Sigmoid colon (tissue), 7 donors: ENCODE data around the gene DDR2. TPM values are rescaled to one million over a fixed set of nuclear protein-coding genes. Genes with fewer than 3 reads are reported as not detected.

Experiments
- DNase-seq: peaks from one replicate; pipeline ENCODE4 v3.0.0-alpha.2; 2019
- H3K27ac ChIP-seq, 4 donors: fragments of 200-600 bp; sonication (generic); one replicate each; pipeline ENCODE4 v1.5.1; 2016 to 2019; ENCODE audit warnings: mild to moderate bottlenecking in 1 of 4
- H3K27me3 ChIP-seq, 3 donors: fragments of 200-600 bp; sonication (generic); one replicate each; pipeline ENCODE4 v1.5.1; 2019; ENCODE audit warnings: mild to moderate bottlenecking in 1 of 3
- H3K36me3 ChIP-seq, 4 donors: fragments of 200-600 bp; sonication (generic); one replicate each; pipeline ENCODE4 v1.5.1; 2016 to 2019
- H3K4me1 ChIP-seq, 4 donors: fragments of 200-600 bp; sonication (generic); one replicate each; pipeline ENCODE4 v1.5.1; 2017 to 2019
- H3K4me3 ChIP-seq, 4 donors: fragments of 200-600 bp; sonication (generic); one replicate each; pipeline ENCODE4 v1.5.1; 2017 to 2019; ENCODE audit warnings: mild to moderate bottlenecking in 2 of 4, moderate library complexity in 1 of 4
- H3K9me3 ChIP-seq, 4 donors: fragments of 200-600 bp in 3 of 4; sonication (generic) in 3 of 4; one replicate each; pipeline versions ENCODE4 v1.5.1 to v1.6.1; 2013 to 2019
- EP300 ChIP-seq, 4 donors: sonication (generic); formaldehyde crosslinking; IDR thresholded peaks; one replicate each; pipeline ENCODE4 v1.6.1; 2017; ENCODE audit warnings: antibody characterized with exemption in 4 of 4
- POLR2A ChIP-seq, 2 donors: fragments of 450-650 bp; IDR thresholded peaks; one replicate each; pipeline ENCODE4 v1.6.1; 2016; ENCODE audit warnings: antibody characterized with exemption in 2 of 2, mild to moderate bottlenecking in 2 of 2, moderate library complexity in 2 of 2
- POLR2AphosphoS5 ChIP-seq, 4 donors: sonication (generic); formaldehyde crosslinking; IDR thresholded peaks; one replicate each; pipeline ENCODE4 v1.6.1; 2017; ENCODE audit warnings: antibody characterized with exemption in 4 of 4
- WGBS, 2 donors: extraction: QIAGEN DNeasy Blood & Tissue Kit; methylation state at CpG; one replicate each; pipeline ENCODE4 v1.1.7; 2013; 5-methylcytosine and 5-hydroxymethylcytosine counted together
- intact Hi-C: fragments of 100-400 bp; cut with DNase I; formaldehyde crosslinking; loops from one replicate; pipeline ENCODE4 v1.15.1; 2023
- polyA plus RNA-seq, 3 donors: library from polyadenylated mRNA; stranded (reverse); fragments of 200-250 nt; gene quantifications; one replicate each; pipeline ENCODE4 v1.2.3, GENCODE V29; 2013
- total RNA-seq, 4 donors: library from RNA; depleted of rRNA; stranded (reverse); fragments of >200 nt; gene quantifications; one replicate each; pipeline ENCODE4 v1.1.0, GENCODE V29; 2016
- TF ChIP-seq, protein P1 (sequence below), 4 experiments: fragments of 450-650 bp in 3 of 4; fragments of 200-600 bp in 1 of 4; IDR thresholded peaks; one replicate each; pipeline ENCODE4 v1.5.1; 2016 to 2019; ENCODE audit warnings: antibody characterized with exemption in 4 of 4, mild to moderate bottlenecking in 3 of 4, moderate library complexity in 2 of 4
- donor health status: healthy with polysubstance abuse.
- donor health status: Bipolar disorder and iron deficiency.
- donor health status: healthy.

DDR2 gene
- total and polyA plus RNA-seq, 7 donors, result 3.5 to 236 (median 150) TPM

DNA sequence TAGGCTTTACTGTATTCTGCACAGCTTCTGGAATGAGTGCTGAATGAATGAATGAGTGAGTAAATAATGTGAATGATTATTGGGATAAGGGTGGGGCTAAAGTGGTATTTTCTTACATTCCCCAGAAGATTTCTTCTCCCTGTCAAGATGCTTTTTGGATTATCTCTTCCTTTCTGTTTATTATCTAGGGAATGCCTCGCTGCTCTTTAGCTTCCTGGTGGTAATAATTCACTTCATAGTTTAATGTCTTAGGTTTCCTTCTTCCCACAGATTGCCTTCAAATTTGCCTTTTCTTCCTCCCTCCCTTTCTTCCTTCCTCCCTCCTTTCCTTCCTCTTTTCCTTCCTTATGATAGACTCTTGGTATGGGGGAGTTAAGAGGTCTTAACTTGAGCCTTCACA, 24.0 kb downstream of the DDR2 start:
- Histone ChIP-seq H3K27me3 (no peaks in the 10 kb centered on the region), H3K9me3 (no peaks in the 10 kb centered on the region), H3K4me1 (peaks cover 0 to 81% (median 51%) of the 10 kb centered on the region in 4 donors), H3K27ac (peak overlapping the region in 3 of 4 donors; percentile 66 to 79 (median 76)), H3K36me3 (peaks cover 0 to 23% (median 2%) of the 10 kb centered on the region in 4 donors), H3K4me3 (no peak overlapping the region)
- TF ChIP-seq POLR2A (IDR thresholded peaks at IDR 0.05) (no peak), POLR2AphosphoS5 (IDR thresholded peaks at IDR 0.05) (no peak), EP300 (IDR thresholded peaks at IDR 0.05) (no peak)
- TF ChIP-seq, protein P1, sequence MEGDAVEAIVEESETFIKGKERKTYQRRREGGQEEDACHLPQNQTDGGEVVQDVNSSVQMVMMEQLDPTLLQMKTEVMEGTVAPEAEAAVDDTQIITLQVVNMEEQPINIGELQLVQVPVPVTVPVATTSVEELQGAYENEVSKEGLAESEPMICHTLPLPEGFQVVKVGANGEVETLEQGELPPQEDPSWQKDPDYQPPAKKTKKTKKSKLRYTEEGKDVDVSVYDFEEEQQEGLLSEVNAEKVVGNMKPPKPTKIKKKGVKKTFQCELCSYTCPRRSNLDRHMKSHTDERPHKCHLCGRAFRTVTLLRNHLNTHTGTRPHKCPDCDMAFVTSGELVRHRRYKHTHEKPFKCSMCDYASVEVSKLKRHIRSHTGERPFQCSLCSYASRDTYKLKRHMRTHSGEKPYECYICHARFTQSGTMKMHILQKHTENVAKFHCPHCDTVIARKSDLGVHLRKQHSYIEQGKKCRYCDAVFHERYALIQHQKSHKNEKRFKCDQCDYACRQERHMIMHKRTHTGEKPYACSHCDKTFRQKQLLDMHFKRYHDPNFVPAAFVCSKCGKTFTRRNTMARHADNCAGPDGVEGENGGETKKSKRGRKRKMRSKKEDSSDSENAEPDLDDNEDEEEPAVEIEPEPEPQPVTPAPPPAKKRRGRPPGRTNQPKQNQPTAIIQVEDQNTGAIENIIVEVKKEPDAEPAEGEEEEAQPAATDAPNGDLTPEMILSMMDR (IDR thresholded peaks at IDR 0.05), result no peak
- intact Hi-C loops, result no loop called here
- DNase-seq, result no peak
- WGBS, 2 donors, result 44 to 59% methylated on average over 1 of the region's 1 CpG

DNA sequence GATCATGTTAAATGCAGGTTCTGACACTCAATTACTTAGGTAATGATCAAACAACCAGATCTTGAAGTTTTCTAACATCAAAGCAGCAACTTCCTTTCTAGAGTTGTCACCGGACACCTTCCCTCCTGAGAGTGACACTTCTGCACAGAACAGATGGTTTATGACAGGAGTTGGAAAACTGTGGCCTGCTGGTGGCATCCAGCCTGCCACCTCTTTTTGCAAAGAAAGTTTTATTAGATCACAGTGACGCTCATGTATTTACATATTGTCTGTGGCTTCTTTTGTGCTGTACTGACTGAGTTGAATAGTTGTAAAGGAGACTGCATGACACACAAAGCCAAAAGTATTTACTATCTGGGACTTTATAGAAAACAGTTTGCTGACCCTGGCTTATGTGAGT, 28.3 kb downstream of the DDR2 start:
- DNase-seq, result no peak
- no peaks in the 10 kb centered on the region for H3K27me3 ChIP-seq
- no peak overlapping the region for H3K4me3 ChIP-seq
- H3K27ac ChIP-seq, result peak overlapping the region in 2 of 4 donors; percentile 9 to 43
- peaks cover 0 to 90% (median 48%) of the 10 kb centered on the region in 4 donors for H3K4me1 ChIP-seq
- H3K36me3 ChIP-seq, result peaks cover 0 to 19% (median 2%) of the 10 kb centered on the region in 4 donors
- TF ChIP-seq, protein P1 (IDR thresholded peaks at IDR 0.05), result no peak
- no peak for TF ChIP-seq POLR2A (IDR thresholded peaks at IDR 0.05)
- TF ChIP-seq EP300 (IDR thresholded peaks at IDR 0.05), result no peak
- TF ChIP-seq POLR2AphosphoS5 (IDR thresholded peaks at IDR 0.05), result no peak
- no peaks in the 10 kb centered on the region for H3K9me3 ChIP-seq
- 50 to 59% methylated on average over 2 of the region's 2 CpGs for WGBS, 2 donors
- intact Hi-C loops, result no loop called here

DNA sequence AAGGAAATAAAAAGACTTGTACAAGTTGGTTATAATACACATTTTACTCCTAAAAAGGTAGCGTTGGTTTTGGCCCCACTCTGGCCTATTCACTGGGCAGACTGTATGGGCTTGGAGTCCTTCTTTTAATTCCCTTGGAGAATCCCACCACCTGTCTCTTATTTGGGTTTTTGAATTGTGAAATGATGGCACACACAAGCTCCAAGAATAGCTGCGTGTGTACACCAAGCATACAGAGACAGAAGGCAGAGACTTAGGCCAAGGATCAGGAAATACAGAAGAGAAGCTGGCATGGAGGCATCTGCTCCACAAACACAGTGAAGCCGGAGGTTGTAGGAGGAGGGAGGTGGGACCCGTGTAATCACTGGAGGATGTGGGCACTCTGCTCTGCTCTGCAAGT, 29.1 kb downstream of the DDR2 start:
- no peaks in the 10 kb centered on the region for H3K9me3 ChIP-seq
- no peak for DNase-seq
- peaks cover 0 to 14% (median under 1%) of the 10 kb centered on the region in 4 donors for H3K36me3 ChIP-seq
- peak overlapping the region in 1 of 4 donors; percentile 43 for H3K27ac ChIP-seq
- TF ChIP-seq, protein P1 (IDR thresholded peaks at IDR 0.05), result no peak
- no peak for TF ChIP-seq EP300 (IDR thresholded peaks at IDR 0.05)
- no peak for TF ChIP-seq POLR2A (IDR thresholded peaks at IDR 0.05)
- TF ChIP-seq POLR2AphosphoS5 (IDR thresholded peaks at IDR 0.05), result no peak
- H3K4me3 ChIP-seq, result no peak overlapping the region
- H3K27me3 ChIP-seq, result no peaks in the 10 kb centered on the region
- 90 to 91% methylated on average over 4 of the region's 4 CpGs for WGBS, 2 donors
- peaks cover 0 to 90% (median 48%) of the 10 kb centered on the region in 4 donors for H3K4me1 ChIP-seq
- intact Hi-C loops, result no loop called here

DNA sequence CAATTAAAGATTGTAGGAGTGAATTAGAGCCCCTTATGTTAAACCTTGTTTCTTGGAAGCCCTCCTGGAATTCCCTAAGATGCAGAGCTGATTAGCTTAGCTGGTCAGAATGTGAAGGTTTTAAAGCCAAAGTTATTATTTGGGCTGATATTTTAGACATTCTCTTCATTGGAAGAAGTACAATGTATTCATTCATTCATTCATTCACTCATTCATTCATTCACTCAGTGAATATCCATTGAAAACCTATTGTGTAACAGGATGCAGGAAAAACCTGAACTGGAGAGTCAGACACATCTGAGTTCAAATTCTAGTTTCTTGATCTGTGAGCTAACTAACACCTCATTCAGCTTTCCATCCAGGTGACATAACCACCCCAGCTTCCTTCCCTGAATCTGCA, 29.7 kb downstream of the DDR2 start:
- intact Hi-C loops, result no loop called here
- no peak for DNase-seq
- no peaks in the 10 kb centered on the region for H3K9me3 ChIP-seq
- no peak overlapping the region for H3K4me3 ChIP-seq
- TF ChIP-seq, protein P1 (IDR thresholded peaks at IDR 0.05), result no peak
- TF ChIP-seq EP300 (IDR thresholded peaks at IDR 0.05), result no peak
- TF ChIP-seq POLR2A (IDR thresholded peaks at IDR 0.05), result no peak
- no peak for TF ChIP-seq POLR2AphosphoS5 (IDR thresholded peaks at IDR 0.05)
- no peaks in the 10 kb centered on the region for H3K27me3 ChIP-seq
- peak overlapping the region in 1 of 4 donors; percentile 43 for H3K27ac ChIP-seq
- H3K36me3 ChIP-seq, result peaks cover 0 to 14% (median 0%) of the 10 kb centered on the region in 4 donors
- H3K4me1 ChIP-seq, result peaks cover 0 to 87% (median 47%) of the 10 kb centered on the region in 4 donors

DNA sequence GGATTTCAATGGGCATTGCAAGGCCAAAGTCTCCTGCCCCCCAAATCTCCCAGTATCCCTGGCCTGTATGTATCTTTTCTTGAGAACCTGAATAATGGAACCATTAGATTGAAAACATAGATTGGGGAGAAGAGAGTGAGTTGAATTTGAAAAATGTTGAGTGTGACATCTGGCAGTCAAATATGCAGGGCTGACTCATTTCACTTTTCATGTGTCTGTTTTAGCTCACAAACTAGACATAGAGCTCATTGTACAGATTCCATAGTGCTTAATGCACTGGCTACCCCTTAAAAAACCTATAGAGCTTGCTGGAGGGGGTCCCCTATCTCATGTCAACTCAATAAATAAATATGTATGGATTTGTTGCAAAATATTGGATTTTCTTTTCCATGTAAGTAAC, 30.8 kb downstream of the DDR2 start:
- DNase-seq, result no peak
- peak overlapping the region in 3 of 4 donors; percentile 6 to 59 (median 50) for H3K27ac ChIP-seq
- H3K4me1 ChIP-seq, result peaks cover 0 to 76% (median 47%) of the 10 kb centered on the region in 4 donors
- intact Hi-C loops, result no loop called here
- no peaks in the 10 kb centered on the region for H3K9me3 ChIP-seq
- H3K36me3 ChIP-seq, result peaks cover 0 to 5% (median 0%) of the 10 kb centered on the region in 4 donors
- TF ChIP-seq EP300 (IDR thresholded peaks at IDR 0.05) (no peak), POLR2A (IDR thresholded peaks at IDR 0.05) (no peak), POLR2AphosphoS5 (IDR thresholded peaks at IDR 0.05) (no peak)
- TF ChIP-seq, protein P1 (IDR thresholded peaks at IDR 0.05), result no peak
- no peaks in the 10 kb centered on the region for H3K27me3 ChIP-seq
- no peak overlapping the region for H3K4me3 ChIP-seq
